ENCODE measurements around the gene FERMT1.

DNA sequence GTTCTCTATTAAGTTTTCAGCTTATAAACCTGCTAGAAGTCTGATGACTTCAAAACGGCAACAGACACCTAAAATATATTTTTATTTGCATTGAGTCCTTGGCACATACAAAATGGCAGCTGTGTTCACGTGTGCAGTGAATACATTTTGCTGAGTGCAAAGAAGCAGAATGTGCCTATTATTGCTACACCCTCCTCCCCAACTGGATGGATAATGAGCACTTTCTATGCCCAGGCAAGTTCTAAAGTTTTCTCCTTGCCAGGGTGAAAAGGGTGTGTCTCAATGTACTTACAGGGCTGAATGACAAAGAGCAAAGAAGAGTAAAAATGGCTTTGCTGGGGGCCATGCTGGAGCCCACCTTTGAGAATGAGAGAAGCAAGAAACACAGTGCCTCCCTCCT, 4.0 kb upstream of the FERMT1 start:
- TF ChIP-seq, protein P1, sequence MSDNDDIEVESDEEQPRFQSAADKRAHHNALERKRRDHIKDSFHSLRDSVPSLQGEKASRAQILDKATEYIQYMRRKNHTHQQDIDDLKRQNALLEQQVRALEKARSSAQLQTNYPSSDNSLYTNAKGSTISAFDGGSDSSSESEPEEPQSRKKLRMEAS (IDR thresholded peaks at IDR 0.05; ENCODE audit: insufficient read depth, insufficient read length) = no peak
- TF ChIP-seq POLR2AphosphoS5 (IDR thresholded peaks at IDR 0.05; ENCODE audit: insufficient read depth, low read depth, low read length) = no peak
- TF ChIP-seq, protein P2, sequence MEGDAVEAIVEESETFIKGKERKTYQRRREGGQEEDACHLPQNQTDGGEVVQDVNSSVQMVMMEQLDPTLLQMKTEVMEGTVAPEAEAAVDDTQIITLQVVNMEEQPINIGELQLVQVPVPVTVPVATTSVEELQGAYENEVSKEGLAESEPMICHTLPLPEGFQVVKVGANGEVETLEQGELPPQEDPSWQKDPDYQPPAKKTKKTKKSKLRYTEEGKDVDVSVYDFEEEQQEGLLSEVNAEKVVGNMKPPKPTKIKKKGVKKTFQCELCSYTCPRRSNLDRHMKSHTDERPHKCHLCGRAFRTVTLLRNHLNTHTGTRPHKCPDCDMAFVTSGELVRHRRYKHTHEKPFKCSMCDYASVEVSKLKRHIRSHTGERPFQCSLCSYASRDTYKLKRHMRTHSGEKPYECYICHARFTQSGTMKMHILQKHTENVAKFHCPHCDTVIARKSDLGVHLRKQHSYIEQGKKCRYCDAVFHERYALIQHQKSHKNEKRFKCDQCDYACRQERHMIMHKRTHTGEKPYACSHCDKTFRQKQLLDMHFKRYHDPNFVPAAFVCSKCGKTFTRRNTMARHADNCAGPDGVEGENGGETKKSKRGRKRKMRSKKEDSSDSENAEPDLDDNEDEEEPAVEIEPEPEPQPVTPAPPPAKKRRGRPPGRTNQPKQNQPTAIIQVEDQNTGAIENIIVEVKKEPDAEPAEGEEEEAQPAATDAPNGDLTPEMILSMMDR (IDR thresholded peaks at IDR 0.05; ENCODE audit: extremely low read depth in 1 of 2, insufficient read depth in 1 of 2, low read depth in 1 of 2, low read length in 2 of 2) = no peak

All from endothelial cell of umbilical vein (primary cell).